Muscle of leg (tissue), 11 donors: Measurements from ENCODE around the gene NPAS3. TPM values are rescaled to one million over a fixed set of nuclear protein-coding genes. Genes with fewer than 3 reads are reported as not detected.
A peak's percentile ranks its signal among the peaks of the same experiment; 100 is the strongest.

ENCODE experiments used
- DNase-seq: peaks from one replicate; pipeline ENCODE4 v3.0.0; 2013
- H3K27ac ChIP-seq: one replicate; pipeline ENCODE4 v1.5.1; 2013; ENCODE audit warnings: mild to moderate bottlenecking, low read length, control low read depth
- H3K27me3 ChIP-seq: one replicate; pipeline ENCODE4 v1.6.1; 2013; ENCODE audit warnings: low read length; ENCODE audit not compliant: control insufficient read depth, insufficient read depth
- H3K36me3 ChIP-seq: one replicate; pipeline ENCODE4 v1.6.1; 2013; ENCODE audit warnings: low read length; ENCODE audit not compliant: control insufficient read depth, insufficient read depth
- H3K4me1 ChIP-seq: one replicate; pipeline ENCODE4 v1.6.1; 2013; ENCODE audit warnings: low read length; ENCODE audit not compliant: control insufficient read depth, insufficient read depth
- H3K4me3 ChIP-seq: one replicate; pipeline ENCODE4 v1.5.1; 2013; ENCODE audit warnings: low read length, control low read depth
- H3K9me3 ChIP-seq: replicated peaks from 2 replicates; pipeline ENCODE4 v1.6.1; 2013; ENCODE audit warnings: low read depth, low read length; ENCODE audit not compliant: control insufficient read depth
- WGBS: methylation state at CpG from one replicate; pipeline ENCODE4 v1.1.5; 2013; ENCODE audit warnings: missing lambda C conversion rate; ENCODE audit not compliant: insufficient coverage; 5-methylcytosine and 5-hydroxymethylcytosine counted together
- polyA plus RNA-seq, 8 donors: library from polyadenylated mRNA; unstranded; fragments of 120-200 nt; gene quantifications; one replicate each; pipeline versions ENCODE4 v1.2.1 to v1.2.3, GENCODE V29; 2013; ENCODE audit warnings: inconsistent platforms in 1 of 8, low replicate concordance in 1 of 8; ENCODE audit not compliant: insufficient read length in 8 of 8, insufficient read depth in 1 of 8
- total RNA-seq: library from RNA; stranded (reverse); fragments of 120-200 nt; gene quantifications from one replicate; pipeline ENCODE4 v1.2.4, GENCODE V29; 2013

Gene NPAS3
- total and polyA plus RNA-seq, 9 donors: 3.4 to 7.6 (median 5.1) TPM

DNA sequence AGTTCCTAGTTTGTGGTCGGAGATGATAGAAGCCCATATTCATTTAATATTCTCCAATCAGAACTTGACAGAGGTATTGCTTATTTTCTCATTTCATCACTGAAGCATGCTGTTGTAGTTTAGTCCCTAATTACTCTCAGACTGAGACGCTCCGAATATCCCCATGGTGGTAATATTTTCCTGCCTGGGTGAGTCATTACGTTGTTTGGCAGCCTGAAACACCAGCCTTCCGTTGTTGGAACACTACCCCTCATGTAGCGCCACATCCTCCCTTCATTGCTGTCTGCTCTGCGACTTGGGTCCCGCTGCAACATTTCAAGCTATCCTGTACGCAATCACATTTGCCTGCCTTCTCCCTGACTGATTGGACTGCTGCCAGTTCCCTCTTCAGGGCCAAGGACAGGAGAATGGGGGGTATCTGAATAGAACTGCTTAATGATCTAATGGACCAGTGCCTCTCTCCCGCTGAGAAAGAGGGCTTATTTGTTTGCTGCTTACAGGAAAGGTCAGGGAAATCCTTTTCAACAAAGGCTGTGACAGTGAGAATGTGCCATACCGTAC, 369.1 kb downstream of the NPAS3 start:
- H3K27ac ChIP-seq: peak overlapping the region; percentile 56
- peak; percentile 83 for DNase-seq
- H3K4me3 ChIP-seq: no peak overlapping the region
- WGBS: 12% methylated on average over 5 of the region's 11 CpGs
- no peaks in the 10 kb centered on the region for H3K27me3 ChIP-seq
- H3K9me3 ChIP-seq: no peaks in the 10 kb centered on the region
- H3K36me3 ChIP-seq: no peaks in the 10 kb centered on the region
- H3K4me1 ChIP-seq: peaks cover 4% of the 10 kb centered on the region

- Histone ChIP-seq H3K36me3 (no peaks in the 10 kb centered on the region), H3K27ac (no peak overlapping the region), H3K9me3 (no peaks in the 10 kb centered on the region), H3K4me1 (peaks cover 4% of the 10 kb centered on the region), H3K27me3 (no peaks in the 10 kb centered on the region), H3K4me3 (no peak overlapping the region)
- WGBS: 92% methylated on average over 3 of the region's 4 CpGs
- no peak for DNase-seq
Measured at GRCh38 chr14:33309106-33309505, 370.4 kb downstream of the NPAS3 start.

GRCh38 chr14:33315217-33315616, 376.5 kb downstream of the NPAS3 start:
- Histone ChIP-seq H3K9me3 (no peaks in the 10 kb centered on the region), H3K4me1 (no peaks in the 10 kb centered on the region), H3K4me3 (no peak overlapping the region), H3K27me3 (no peaks in the 10 kb centered on the region), H3K27ac (no peak overlapping the region), H3K36me3 (no peaks in the 10 kb centered on the region)
- no peak for DNase-seq
- WGBS: 76% methylated on average over 3 of the region's 3 CpGs

GRCh38 chr14:33315721-33316120, 377.0 kb downstream of the NPAS3 start:
- H3K9me3 ChIP-seq: no peaks in the 10 kb centered on the region
- H3K36me3 ChIP-seq: no peaks in the 10 kb centered on the region
- H3K27ac ChIP-seq: no peak overlapping the region
- DNase-seq: peak; percentile 70
- no peak overlapping the region for H3K4me3 ChIP-seq
- WGBS: 20% methylated on average over 1 of the region's 2 CpGs
- H3K4me1 ChIP-seq: no peaks in the 10 kb centered on the region
- no peaks in the 10 kb centered on the region for H3K27me3 ChIP-seq

GRCh38 chr14:33317675-33318074, 379.0 kb downstream of the NPAS3 start:
- Histone ChIP-seq H3K4me1 (no peaks in the 10 kb centered on the region), H3K9me3 (no peaks in the 10 kb centered on the region), H3K27ac (no peak overlapping the region), H3K36me3 (no peaks in the 10 kb centered on the region), H3K4me3 (no peak overlapping the region), H3K27me3 (no peaks in the 10 kb centered on the region)
- DNase-seq: no peak
- no CpG with 5 or more reads among the region's 5 CpGs for WGBS

DNA sequence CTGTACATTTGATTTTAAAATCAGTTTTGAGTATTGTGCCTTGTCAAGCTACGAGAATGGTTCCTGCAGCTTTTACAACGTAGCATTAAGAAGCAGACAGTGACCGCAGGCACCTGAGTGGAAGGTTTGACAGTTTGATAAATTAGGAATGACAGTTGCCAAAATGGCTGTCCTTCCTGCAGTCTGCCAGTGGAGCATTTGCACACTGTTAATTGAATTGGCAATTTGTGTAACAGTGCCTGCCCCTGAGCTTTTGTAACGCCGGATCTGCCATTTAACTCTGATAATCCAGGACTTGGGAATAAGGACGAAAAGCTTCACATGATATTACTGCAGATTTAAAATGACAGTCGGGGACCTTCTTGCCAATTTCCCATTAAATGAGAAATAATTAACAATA, 385.3 kb downstream of the NPAS3 start:
- Histone ChIP-seq H3K27me3 (no peaks in the 10 kb centered on the region), H3K27ac (no peak overlapping the region), H3K9me3 (no peaks in the 10 kb centered on the region), H3K36me3 (no peaks in the 10 kb centered on the region), H3K4me3 (no peak overlapping the region), H3K4me1 (no peaks in the 10 kb centered on the region)
- 81% methylated on average over 4 of the region's 7 CpGs for WGBS
- DNase-seq: no peak

- no peak for DNase-seq
- Histone ChIP-seq H3K9me3 (peaks cover 2% of the 10 kb centered on the region), H3K27ac (no peak overlapping the region), H3K4me3 (no peak overlapping the region), H3K4me1 (peaks cover 3% of the 10 kb centered on the region), H3K36me3 (no peaks in the 10 kb centered on the region), H3K27me3 (no peaks in the 10 kb centered on the region)
- no CpG with 5 or more reads among the region's 11 CpGs for whole genome bisulfite sequencing
Measured at GRCh38 chr14:33331176-33331949, 392.7 kb downstream of the NPAS3 start.

- H3K9me3 ChIP-seq: peaks cover 5% of the 10 kb centered on the region
- H3K27me3 ChIP-seq: no peaks in the 10 kb centered on the region
- peaks cover 3% of the 10 kb centered on the region for H3K4me1 ChIP-seq
- H3K36me3 ChIP-seq: no peaks in the 10 kb centered on the region
- 78% methylated on average over 3 of the region's 6 CpGs for WGBS
- H3K4me3 ChIP-seq: no peak overlapping the region
- H3K27ac ChIP-seq: no peak overlapping the region
- DNase-seq: peak; percentile 80
Measured at GRCh38 chr14:33332497-33332896, 393.8 kb downstream of the NPAS3 start.

- Histone ChIP-seq H3K36me3 (no peaks in the 10 kb centered on the region), H3K4me1 (peaks cover 3% of the 10 kb centered on the region), H3K9me3 (peaks cover 5% of the 10 kb centered on the region), H3K4me3 (no peak overlapping the region), H3K27ac (no peak overlapping the region), H3K27me3 (no peaks in the 10 kb centered on the region)
- WGBS: 83% methylated on average over 1 of the region's 4 CpGs
- no peak for DNase-seq
Measured at GRCh38 chr14:33335366-33335765, 396.7 kb downstream of the NPAS3 start.

DNA sequence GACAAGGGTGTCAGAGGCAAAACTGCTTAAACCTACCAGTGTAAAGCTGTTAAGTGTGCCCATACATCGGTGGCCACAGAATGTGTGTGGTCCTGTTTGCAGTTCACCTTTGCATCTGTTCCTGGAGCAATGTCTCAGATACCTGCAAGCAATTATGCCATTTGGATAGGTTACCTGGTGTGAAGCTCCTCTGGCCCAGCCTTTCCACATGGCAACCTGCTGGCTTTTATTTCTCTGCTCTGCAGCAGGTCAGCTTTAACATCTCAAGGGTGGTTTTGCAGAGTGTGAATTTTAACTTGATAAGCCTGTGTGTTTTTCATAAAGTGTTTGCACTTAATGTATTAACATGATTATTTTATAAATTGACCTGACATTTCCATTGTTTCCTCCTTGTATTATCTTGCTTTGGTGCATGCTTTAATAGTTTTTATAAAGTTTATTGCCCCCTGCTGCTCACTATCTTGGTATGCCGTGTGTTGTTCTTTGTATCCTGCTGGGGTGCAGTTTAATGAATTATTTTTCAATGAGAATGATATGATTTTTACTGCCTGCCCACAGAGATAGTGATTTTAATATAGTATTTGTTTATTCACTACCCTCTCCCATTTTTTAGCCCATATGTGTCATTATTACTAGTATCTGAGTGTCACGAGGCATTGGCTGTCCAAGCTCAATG, 403.8 kb downstream of the NPAS3 start:
- no peaks in the 10 kb centered on the region for H3K36me3 ChIP-seq
- DNase-seq: no peak
- no peaks in the 10 kb centered on the region for H3K9me3 ChIP-seq
- 75% methylated on average over 1 of the region's 3 CpGs for WGBS
- H3K27ac ChIP-seq: no peak overlapping the region
- H3K4me3 ChIP-seq: no peak overlapping the region
- no peaks in the 10 kb centered on the region for H3K4me1 ChIP-seq
- H3K27me3 ChIP-seq: no peaks in the 10 kb centered on the region
